CD4-positive, alpha-beta memory T cell (primary cell): Measurements from ENCODE around the gene SYNPR. TPM values are rescaled to one million over a fixed set of nuclear protein-coding genes. Genes with fewer than 3 reads are reported as not detected.
A peak's percentile ranks its signal among the peaks of the same experiment; 100 is the strongest.

Source experiments
- CTCF ChIA-PET: fragments of 350-600 bp; sonication (Branson Sonifier 250); formaldehyde crosslinking; loops from one replicate; lab custom pipeline; 2021; ENCODE audit warnings: inconsistent platforms; ENCODE audit not compliant: partially characterized antibody; lab: Charles Lee
- POLR2A ChIA-PET: fragments of 350-600 bp; sonication (Branson Sonifier 250); formaldehyde crosslinking; loops from one replicate; lab custom pipeline; 2021; ENCODE audit not compliant: partially characterized antibody; lab: Charles Lee
- DNase-seq, 5 donors: peaks; one replicate each; pipeline versions ENCODE4 v3.0.0 to v3.0.0-alpha.2; 2020 to 2022; ENCODE audit warnings: mixed read lengths in 1 of 5
- H3K27ac ChIP-seq: one replicate; pipeline ENCODE4 v1.7.0; 2013; ENCODE audit warnings: low read depth, low read length
- H3K27me3 ChIP-seq: 2 replicates; pipeline ENCODE4 v1.7.0; 2013; ENCODE audit warnings: mild to moderate bottlenecking, low read length, moderate library complexity; ENCODE audit not compliant: insufficient read depth
- H3K36me3 ChIP-seq: 2 replicates; pipeline ENCODE4 v1.7.0; 2013; ENCODE audit warnings: mild to moderate bottlenecking, low read length, moderate library complexity; ENCODE audit not compliant: insufficient read depth
- H3K4me1 ChIP-seq: 2 replicates; pipeline ENCODE4 v1.7.0; 2013; ENCODE audit warnings: mild to moderate bottlenecking, low read length, moderate library complexity; ENCODE audit not compliant: insufficient read depth
- H3K4me3 ChIP-seq, 2 donors: one replicate each; pipeline ENCODE4 v1.7.0; 2013; ENCODE audit warnings: low read length in 2 of 2, mild to moderate bottlenecking in 1 of 2
- H3K9me3 ChIP-seq, 2 donors: one replicate each; pipeline ENCODE4 v1.7.0; 2013; ENCODE audit warnings: low read length in 2 of 2, control low read depth in 1 of 2; ENCODE audit not compliant: control insufficient read depth in 1 of 2
- H3K27ac Mint-ChIP-seq, 7 donors: one replicate each; pipeline ENCODE4 v1.8.0; 2020 to 2021; ENCODE audit warnings: mixed read lengths in 7 of 7, mild to moderate bottlenecking in 6 of 7, inconsistent platforms in 3 of 7, moderate library complexity in 3 of 7
- H3K27me3 Mint-ChIP-seq, 2 donors: one replicate each; pipeline ENCODE4 v1.8.0; 2020 to 2021; ENCODE audit warnings: mixed read lengths in 2 of 2
- H3K36me3 Mint-ChIP-seq, 2 donors: one replicate each; pipeline ENCODE4 v1.8.0; 2020 to 2021; ENCODE audit warnings: mixed read lengths in 2 of 2, inconsistent platforms in 1 of 2, mild to moderate bottlenecking in 1 of 2
- H3K4me1 Mint-ChIP-seq, 4 donors: one replicate each; pipeline ENCODE4 v1.8.0; 2020 to 2021; ENCODE audit warnings: mixed read lengths in 4 of 4, mild to moderate bottlenecking in 1 of 4
- H3K4me3 Mint-ChIP-seq, 8 donors: one replicate each; pipeline ENCODE4 v1.8.0; 2020 to 2021; ENCODE audit warnings: mixed read lengths in 8 of 8, mild to moderate bottlenecking in 7 of 8, moderate library complexity in 6 of 8, inconsistent platforms in 3 of 8
- H3K9me3 Mint-ChIP-seq, 8 donors: one replicate each; pipeline ENCODE4 v1.8.0; 2020 to 2021; ENCODE audit warnings: mixed read lengths in 8 of 8, mild to moderate bottlenecking in 5 of 8, inconsistent platforms in 3 of 8, moderate library complexity in 1 of 8
- intact Hi-C: fragments of 100-400 bp; cut with micrococcal nuclease; formaldehyde crosslinking; loops from one replicate; pipeline ENCODE4 v1.15.1; 2023
- polyA plus RNA-seq, 2 donors: library from polyadenylated mRNA; unstranded; fragments of 300-500 nt; fragmentation: Illumina TruSeq; gene quantifications; one replicate each; pipeline ENCODE4 v1.2.3, GENCODE V29; 2021
- total RNA-seq, 2 experiments: library from RNA; stranded (reverse); gene quantifications; one replicate each; pipeline ENCODE4 v1.2.3, GENCODE V29; 2021

Gene SYNPR
- total and polyA plus RNA-seq, 4 experiments from 2014 or later: not detected

DNA sequence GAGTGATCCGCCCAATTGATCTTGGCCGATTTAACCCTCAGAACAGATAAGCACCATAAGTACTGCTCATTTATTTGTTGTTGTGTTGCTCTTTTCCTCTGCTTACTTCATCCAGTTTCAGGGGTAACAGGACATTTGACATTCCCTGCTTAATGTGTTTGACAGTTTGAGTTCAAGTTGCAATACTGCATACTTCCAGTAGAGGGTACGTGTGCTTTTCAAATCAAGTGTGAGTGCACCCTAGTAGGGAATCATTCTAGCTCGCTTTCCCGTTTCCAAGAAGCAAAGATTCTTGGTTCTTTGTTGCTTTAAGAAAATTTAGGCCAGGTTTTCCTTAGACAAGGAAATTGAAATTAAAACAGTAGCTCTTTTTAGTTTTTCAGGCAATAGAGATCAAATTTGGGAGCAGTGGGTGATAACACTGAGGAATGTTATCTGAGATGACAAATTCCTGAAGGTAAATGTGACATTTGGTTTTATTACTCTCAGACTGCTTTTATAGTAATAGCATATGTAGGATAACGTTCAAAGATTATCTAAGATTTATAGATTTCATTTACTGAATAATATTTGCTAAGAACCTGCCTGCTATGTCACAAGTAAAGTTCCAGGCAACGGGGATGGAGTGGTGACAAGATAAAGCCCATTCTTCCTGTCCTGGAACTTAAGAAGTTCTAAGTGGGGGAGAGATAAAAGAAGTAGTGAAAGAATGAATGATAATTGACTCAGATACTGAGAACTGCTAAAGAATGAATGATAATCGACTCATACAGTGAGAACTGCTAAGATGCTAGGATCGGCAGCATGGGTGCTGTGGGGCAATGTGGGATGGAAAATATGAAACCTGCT lies 73.3 kb downstream of the SYNPR start:
- Mint-ChIP-seq H3K4me3 (no peak overlapping the region), H3K27ac (no peak overlapping the region), H3K27me3 (peaks cover 11 to 14% of the 10 kb centered on the region in 2 donors), H3K36me3 (no peaks in the 10 kb centered on the region), H3K4me1 (peaks cover 0 to 2% (median 0%) of the 10 kb centered on the region in 4 donors), H3K9me3 (no peaks in the 10 kb centered on the region)
- Histone ChIP-seq H3K27ac (no peak overlapping the region), H3K27me3 (no peaks in the 10 kb centered on the region), H3K9me3 (no peaks in the 10 kb centered on the region), H3K4me3 (no peak overlapping the region), H3K36me3 (no peaks in the 10 kb centered on the region), H3K4me1 (no peaks in the 10 kb centered on the region)
- ChIA-PET POLR2A (no interaction called here), CTCF (interaction anchor here (1.7 to 5.3 kb wide), 2 partner anchors 10 to 467 kb away, joined by 4 to 47 read pairs; partner anchors contain the start of gene C3orf49)
- peak in 2 of 5 donors; percentile 1 to 6 for DNase-seq
- intact Hi-C loops: loop anchor here (1.0 kb wide), 1 partner anchor 467 kb away; no protein-coding TSS in a partner anchor

DNA sequence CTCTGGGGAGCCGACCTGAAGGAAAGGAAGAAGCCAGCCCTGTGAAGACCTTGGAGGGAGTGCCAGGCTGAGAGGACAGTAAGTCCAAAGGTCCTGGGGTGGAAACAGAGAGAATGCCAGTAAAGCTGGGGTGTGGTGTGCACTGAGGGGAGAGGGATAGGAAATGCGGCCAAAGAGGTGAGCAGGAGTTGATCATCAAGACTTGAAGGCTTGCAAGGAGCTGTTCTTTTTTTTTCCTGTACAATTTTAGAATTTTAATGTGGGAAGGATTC lies 73.8 kb downstream of the SYNPR start:
- Mint-ChIP-seq H3K27ac (no peak overlapping the region), H3K36me3 (no peaks in the 10 kb centered on the region), H3K9me3 (no peaks in the 10 kb centered on the region), H3K4me1 (peaks cover 0 to 2% (median 0%) of the 10 kb centered on the region in 4 donors), H3K4me3 (no peak overlapping the region), H3K27me3 (peaks cover 11 to 14% of the 10 kb centered on the region in 2 donors)
- CTCF ChIA-PET: interaction anchor here (0.9 to 5.3 kb wide), 3 partner anchors 10 to 466 kb away, joined by 3 to 47 read pairs (median 4); partner anchors contain the start of gene C3orf49
- Histone ChIP-seq H3K9me3 (no peaks in the 10 kb centered on the region), H3K27me3 (no peaks in the 10 kb centered on the region), H3K27ac (no peak overlapping the region), H3K4me3 (no peak overlapping the region), H3K4me1 (no peaks in the 10 kb centered on the region), H3K36me3 (no peaks in the 10 kb centered on the region)
- intact Hi-C loops: loop anchor here (1.0 kb wide), 1 partner anchor 466 kb away; no protein-coding TSS in a partner anchor
- no peak for DNase-seq
- POLR2A ChIA-PET: no interaction called here

DNA sequence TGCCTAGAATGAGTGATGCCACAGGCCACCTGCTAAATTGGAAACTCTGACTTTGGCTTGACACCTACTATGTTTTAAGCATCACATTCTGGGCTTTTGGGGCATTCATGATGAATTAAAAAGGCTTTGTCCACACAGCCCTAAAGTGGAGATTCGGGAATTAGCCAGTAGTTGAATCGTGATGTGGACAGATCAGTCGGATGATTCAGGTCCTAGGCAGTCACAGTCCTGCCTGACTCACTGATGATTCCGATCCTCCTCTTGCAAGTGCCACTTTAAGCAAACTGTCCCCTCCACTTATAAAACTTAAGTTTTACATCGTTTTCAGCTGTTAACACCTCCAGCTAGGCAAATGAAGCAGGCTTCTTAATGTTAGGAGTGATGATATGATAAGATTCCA lies 75.3 kb downstream of the SYNPR start:
- Mint-ChIP-seq H3K4me1 (peaks cover 0 to 2% (median 0%) of the 10 kb centered on the region in 4 donors), H3K36me3 (no peaks in the 10 kb centered on the region), H3K4me3 (no peak overlapping the region), H3K27ac (no peak overlapping the region), H3K27me3 (peaks cover 11 to 13% of the 10 kb centered on the region in 2 donors), H3K9me3 (no peaks in the 10 kb centered on the region)
- no peaks in the 10 kb centered on the region for H3K27me3 ChIP-seq
- POLR2A ChIA-PET: no interaction called here
- intact Hi-C loops: no loop called here
- no peaks in the 10 kb centered on the region for H3K4me1 ChIP-seq
- H3K4me3 ChIP-seq: no peak overlapping the region
- no peaks in the 10 kb centered on the region for H3K36me3 ChIP-seq
- CTCF ChIA-PET: interaction anchor here (1.3 kb wide), 1 partner anchor 11 kb away, joined by 3 read pairs; no protein-coding TSS in a partner anchor
- H3K27ac ChIP-seq: no peak overlapping the region
- no peaks in the 10 kb centered on the region for H3K9me3 ChIP-seq
- DNase-seq: no peak

DNA sequence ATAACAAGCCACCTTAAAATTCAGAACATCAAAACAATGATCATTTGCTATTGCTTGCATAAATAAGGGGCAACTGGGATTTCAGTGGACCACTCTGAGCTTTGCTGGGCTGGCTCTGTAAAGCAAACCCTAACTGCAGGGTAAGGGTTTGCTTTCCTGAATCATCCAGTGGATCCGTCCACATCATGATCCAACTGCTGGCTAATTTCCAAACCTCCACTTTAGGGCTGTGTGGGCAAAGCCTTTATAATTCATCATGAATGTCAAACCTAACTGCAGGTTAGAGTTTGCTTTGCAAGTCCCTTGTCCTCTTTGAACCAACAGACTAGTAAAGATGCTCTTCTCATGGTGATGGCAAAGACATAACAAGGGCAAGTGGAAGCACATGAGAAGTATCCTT lies 76.1 kb downstream of the SYNPR start:
- no peak overlapping the region for H3K27ac Mint-ChIP-seq
- ChIA-PET CTCF (interaction anchor here (1.3 kb wide), 1 partner anchor 11 kb away, joined by 3 read pairs; no protein-coding TSS in a partner anchor), POLR2A (no interaction called here)
- H3K4me1 Mint-ChIP-seq: peaks cover 0 to 2% (median 0%) of the 10 kb centered on the region in 4 donors
- H3K27ac ChIP-seq: no peak overlapping the region
- H3K4me3 Mint-ChIP-seq: no peak overlapping the region
- H3K9me3 Mint-ChIP-seq: no peaks in the 10 kb centered on the region
- no peak for DNase-seq
- H3K4me3 ChIP-seq: no peak overlapping the region
- no peaks in the 10 kb centered on the region for H3K4me1 ChIP-seq
- peaks cover 11% of the 10 kb centered on the region in 2 donors for H3K27me3 Mint-ChIP-seq
- no peaks in the 10 kb centered on the region for H3K9me3 ChIP-seq
- no peaks in the 10 kb centered on the region for H3K36me3 ChIP-seq
- no peaks in the 10 kb centered on the region for H3K27me3 ChIP-seq
- intact Hi-C loops: no loop called here
- no peaks in the 10 kb centered on the region for H3K36me3 Mint-ChIP-seq

DNA sequence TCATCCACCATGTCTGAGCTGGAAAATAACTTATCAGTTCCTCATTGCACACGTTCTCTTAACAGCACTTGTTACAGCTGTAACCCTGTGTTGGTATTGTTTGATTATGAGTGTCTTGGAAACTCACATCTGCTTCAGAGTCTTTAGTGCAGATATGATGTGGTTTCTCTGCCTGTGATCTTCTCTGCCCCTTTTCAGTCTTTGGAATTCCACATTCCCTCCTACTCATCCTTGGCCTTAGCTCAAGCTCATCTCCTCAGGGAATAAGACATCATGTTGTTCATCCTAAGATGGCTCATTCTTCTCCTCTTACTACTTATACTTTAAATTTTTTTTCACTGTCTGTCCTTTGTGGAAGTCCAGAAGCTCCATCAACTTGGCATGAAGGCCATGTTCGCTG lies 77.7 kb downstream of the SYNPR start:
- no peak overlapping the region for H3K4me3 ChIP-seq
- H3K36me3 ChIP-seq: no peaks in the 10 kb centered on the region
- peaks cover 7 to 9% of the 10 kb centered on the region in 2 donors for H3K27me3 Mint-ChIP-seq
- POLR2A ChIA-PET: no interaction called here
- intact Hi-C loops: no loop called here
- H3K4me3 Mint-ChIP-seq: no peak overlapping the region
- no peaks in the 10 kb centered on the region for H3K36me3 Mint-ChIP-seq
- H3K27ac Mint-ChIP-seq: no peak overlapping the region
- H3K9me3 ChIP-seq: no peaks in the 10 kb centered on the region
- H3K9me3 Mint-ChIP-seq: peaks cover 0 to 3% (median 0%) of the 10 kb centered on the region in 8 donors
- no peak for DNase-seq
- H3K27ac ChIP-seq: no peak overlapping the region
- no peaks in the 10 kb centered on the region for H3K27me3 ChIP-seq
- CTCF ChIA-PET: interaction anchor here (0.9 kb wide), 1 partner anchor 462 kb away, joined by 3 read pairs; no protein-coding TSS in a partner anchor
- H3K4me1 ChIP-seq: no peaks in the 10 kb centered on the region
- peaks cover 0 to 2% (median 0%) of the 10 kb centered on the region in 4 donors for H3K4me1 Mint-ChIP-seq

DNA sequence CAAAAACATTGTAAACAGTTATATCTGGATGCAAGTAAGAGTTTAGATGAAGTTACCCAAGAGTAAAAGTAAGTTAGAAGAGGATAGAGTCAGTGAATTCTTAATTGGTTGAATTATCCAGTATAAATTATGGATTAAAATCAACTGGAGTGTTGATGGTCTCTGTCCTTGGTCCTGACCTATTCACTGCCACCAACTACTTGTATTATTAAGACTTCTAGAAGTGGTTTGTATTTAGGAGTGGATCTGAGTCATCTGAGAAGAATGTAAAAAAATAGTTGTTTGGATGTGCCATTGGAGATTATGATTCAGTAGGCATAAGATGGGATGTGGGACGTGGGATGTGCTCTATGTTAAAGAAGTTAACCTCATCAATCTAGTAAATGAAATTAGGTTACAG lies 86.4 kb downstream of the SYNPR start:
- no peak overlapping the region for H3K27ac ChIP-seq
- Mint-ChIP-seq H3K9me3 (peaks cover 0 to 3% (median 0%) of the 10 kb centered on the region in 8 donors), H3K4me1 (no peaks in the 10 kb centered on the region), H3K4me3 (no peak overlapping the region), H3K27me3 (no peaks in the 10 kb centered on the region), H3K36me3 (no peaks in the 10 kb centered on the region), H3K27ac (peak overlapping the region in 1 of 7 donors; percentile 23)
- CTCF ChIA-PET: no interaction called here
- no peaks in the 10 kb centered on the region for H3K4me1 ChIP-seq
- POLR2A ChIA-PET: no interaction called here
- no peak for DNase-seq
- no peaks in the 10 kb centered on the region for H3K27me3 ChIP-seq
- H3K4me3 ChIP-seq: no peak overlapping the region
- no peaks in the 10 kb centered on the region for H3K36me3 ChIP-seq
- intact Hi-C loops: no loop called here
- H3K9me3 ChIP-seq: no peaks in the 10 kb centered on the region

DNA sequence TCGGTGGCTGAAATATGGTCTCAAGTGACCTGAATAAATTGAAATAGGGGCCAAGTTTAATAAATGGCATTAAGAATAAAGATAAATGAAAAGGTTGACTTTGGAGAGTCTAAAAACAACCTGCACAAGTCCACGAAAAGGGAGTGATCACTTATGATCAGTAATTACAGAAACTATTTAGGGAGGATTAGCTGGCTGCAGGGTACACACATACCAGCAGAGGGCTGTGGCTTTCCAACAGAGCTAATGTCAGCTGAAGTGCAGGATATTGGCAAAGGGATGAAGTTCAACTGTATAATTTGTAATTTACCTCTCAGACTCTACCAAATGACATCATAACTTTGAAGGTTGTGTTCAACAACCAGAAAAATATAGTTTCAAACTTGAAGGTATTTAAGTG lies 86.8 kb downstream of the SYNPR start:
- ChIA-PET POLR2A (no interaction called here), CTCF (no interaction called here)
- no peaks in the 10 kb centered on the region for H3K4me1 Mint-ChIP-seq
- Histone ChIP-seq H3K27me3 (no peaks in the 10 kb centered on the region), H3K4me1 (no peaks in the 10 kb centered on the region), H3K4me3 (no peak overlapping the region), H3K27ac (no peak overlapping the region), H3K9me3 (no peaks in the 10 kb centered on the region), H3K36me3 (no peaks in the 10 kb centered on the region)
- H3K36me3 Mint-ChIP-seq: no peaks in the 10 kb centered on the region
- peaks cover 0 to 3% (median 0%) of the 10 kb centered on the region in 8 donors for H3K9me3 Mint-ChIP-seq
- intact Hi-C loops: no loop called here
- H3K27ac Mint-ChIP-seq: no peak overlapping the region
- DNase-seq: no peak
- peaks cover 0 to 2% of the 10 kb centered on the region in 2 donors for H3K27me3 Mint-ChIP-seq
- no peak overlapping the region for H3K4me3 Mint-ChIP-seq
